IMR-90 (cell line): ENCODE data around the gene METTL21C. TPM values are rescaled to one million over a fixed set of nuclear protein-coding genes. Genes with fewer than 3 reads are reported as not detected.
A peak's percentile ranks its signal among the peaks of the same experiment; 100 is the strongest.

Experiments
- ATAC-seq: fragments of 200-7000 bp; cut with Tn5 transposase; 2 replicates; pipeline ENCODE4 v1.9.1; 2020; ENCODE audit warnings: low read depth, mild to moderate bottlenecking, moderate library complexity
- BruUV-seq: library from RNA; stranded (reverse); fragments of 400-500 nt; replicated peaks from 2 replicates; lab custom pipeline; 2021; lab: Mats Ljungman, UMichigan
- CTCF ChIA-PET: fragments of 300-600 bp; formaldehyde crosslinking; extraction: SDS; loops from one replicate; lab custom pipeline; 2021; ENCODE audit warnings: antibody characterized with exemption; lab: Yijun Ruan, JAX
- POLR2A ChIA-PET: fragments of 300-600 bp; sonication (Branson Sonifier 250); formaldehyde crosslinking; loops from one replicate; lab custom pipeline; 2022; ENCODE audit warnings: antibody characterized with exemption; ENCODE audit not compliant: unreplicated experiment; lab: Charles Lee
- DNase-seq: peaks from one replicate; pipeline ENCODE4 v3.0.0; 2013
- H2AFZ ChIP-seq: replicated peaks from 2 replicates; pipeline ENCODE3; 2013; ENCODE audit warnings: low read length, mild to moderate bottlenecking; ENCODE audit not compliant: poor library complexity
- H2AK5ac ChIP-seq: 2 replicates; pipeline ENCODE4 v1.6.1; 2013; ENCODE audit warnings: low read depth, low read length, inconsistent platforms
- H2AK9ac ChIP-seq: replicated peaks from 2 replicates; pipeline ENCODE3; 2013; ENCODE audit warnings: mild to moderate bottlenecking, low read depth, low read length, moderate library complexity; ENCODE audit not compliant: poor library complexity
- H2BK120ac ChIP-seq: 2 replicates; pipeline ENCODE4 v1.6.1; 2013; ENCODE audit warnings: low read depth, low read length, inconsistent platforms
- H2BK15ac ChIP-seq: 3 replicates; pipeline ENCODE4 v1.6.1; 2013; ENCODE audit warnings: low read depth, low read length, inconsistent platforms
- H2BK20ac ChIP-seq: 2 replicates; pipeline ENCODE4 v1.6.1; 2013; ENCODE audit warnings: low read depth, mild to moderate bottlenecking, inconsistent platforms, low read length, moderate library complexity
- H2BK5ac ChIP-seq: 2 replicates; pipeline ENCODE4 v1.6.1; 2013; ENCODE audit warnings: mild to moderate bottlenecking, low read depth, low read length, inconsistent platforms; ENCODE audit not compliant: poor library complexity, severe bottlenecking
- H3K14ac ChIP-seq: replicated peaks from 2 replicates; pipeline ENCODE4 v1.6.1; 2013; ENCODE audit warnings: low read depth, low read length, inconsistent platforms
- H3K18ac ChIP-seq: 2 replicates; pipeline ENCODE4 v1.6.1; 2013; ENCODE audit warnings: low read depth, low read length, control low read depth
- H3K23ac ChIP-seq: 2 replicates; pipeline ENCODE4 v1.6.1; 2013; ENCODE audit warnings: low read depth, low read length, inconsistent platforms
- H3K27ac ChIP-seq: 2 replicates; pipeline ENCODE4 v1.5.1; 2013; ENCODE audit warnings: mild to moderate bottlenecking, control low read depth, low read length; ENCODE audit not compliant: insufficient read depth
- H3K27me3 ChIP-seq: 2 replicates; pipeline ENCODE4 v1.6.1; 2013; ENCODE audit warnings: low read length; ENCODE audit not compliant: control insufficient read depth, insufficient read depth
- H3K36me3 ChIP-seq: 2 replicates; pipeline ENCODE4 v1.6.1; 2013; ENCODE audit warnings: low read length, mixed read lengths; ENCODE audit not compliant: control insufficient read depth, insufficient read depth
- H3K4ac ChIP-seq: 2 replicates; pipeline ENCODE4 v1.6.1; 2013; ENCODE audit warnings: low read depth, low read length, inconsistent platforms
- H3K4me1 ChIP-seq: 2 replicates; pipeline ENCODE4 v1.6.1; 2013; ENCODE audit warnings: low read length, mixed read lengths; ENCODE audit not compliant: control insufficient read depth, insufficient read depth
- H3K4me2 ChIP-seq: 2 replicates; pipeline ENCODE4 v1.6.1; 2013; ENCODE audit warnings: low read depth, mild to moderate bottlenecking, control low read depth, low read length, moderate library complexity
- H3K4me3 ChIP-seq: 2 replicates; pipeline ENCODE4 v1.5.1; 2013; ENCODE audit warnings: low read depth, mild to moderate bottlenecking, control low read depth, low read length, moderate library complexity; ENCODE audit not compliant: insufficient read depth
- H3K56ac ChIP-seq: 2 replicates; pipeline ENCODE4 v1.6.1; 2013; ENCODE audit warnings: low read length, inconsistent platforms; ENCODE audit not compliant: insufficient read depth; ENCODE audit errors: extremely low read depth
- H3K79me1 ChIP-seq, 2 experiments: 2 replicates each; pipeline ENCODE4 v1.6.1; 2013; ENCODE audit warnings: low read length in 2 of 2, inconsistent platforms in 1 of 2, low read depth in 1 of 2
- H3K9ac ChIP-seq: 2 replicates; pipeline ENCODE4 v1.6.1; 2013; ENCODE audit warnings: low read depth, low read length, control low read depth
- H3K9me1 ChIP-seq: 2 replicates; pipeline ENCODE4 v1.6.1; 2013; ENCODE audit warnings: low read length, inconsistent platforms; ENCODE audit not compliant: insufficient read depth
- H3K9me3 ChIP-seq: 2 replicates; pipeline ENCODE4 v1.6.1; 2013; ENCODE audit warnings: low read length; ENCODE audit not compliant: control insufficient read depth, insufficient read depth
- H4K20me1 ChIP-seq: 2 replicates; pipeline ENCODE4 v1.6.1; 2013; ENCODE audit warnings: low read length, inconsistent platforms; ENCODE audit not compliant: insufficient read depth
- H4K5ac ChIP-seq: 2 replicates; pipeline ENCODE4 v1.6.1; 2013; ENCODE audit warnings: mild to moderate bottlenecking, low read depth, low read length, control low read depth
- H4K8ac ChIP-seq, 2 experiments: 2 replicates each; pipeline ENCODE4 v1.6.1; 2013; ENCODE audit warnings: low read depth in 2 of 2, low read length in 2 of 2, control low read depth in 1 of 2, inconsistent platforms in 1 of 2
- H4K91ac ChIP-seq: 2 replicates; pipeline ENCODE4 v1.6.1; 2013; ENCODE audit warnings: low read depth, low read length, inconsistent platforms; ENCODE audit not compliant: insufficient read depth
- WGBS, 2 experiments: methylation state at CpG; one replicate each; pipeline versions ENCODE4 v1.1.5 to v1.1.7; 2013; ENCODE audit warnings: missing lambda C conversion rate in 2 of 2; ENCODE audit not compliant: insufficient read length in 1 of 2; ENCODE audit errors: extremely low coverage in 2 of 2; 5-methylcytosine and 5-hydroxymethylcytosine counted together
- dilution Hi-C: fragments of 300-500 bp; cut with HindIII; formaldehyde crosslinking; loops from one replicate; pipeline ENCODE4 v1.14.3; 2018; ENCODE audit warnings: low sequenced_read_pairs; ENCODE audit not compliant: unreplicated experiment
- in situ Hi-C: fragments of 300-500 bp; cut with MboI; formaldehyde crosslinking; loops from 3 replicates; pipeline ENCODE4 v1.14.3; 2019; ENCODE audit warnings: low sequenced_read_pairs, inconsistent platforms, mixed read lengths
- intact Hi-C: fragments of 100-400 bp; cut with micrococcal nuclease; formaldehyde crosslinking; loops from 2 replicates; pipeline ENCODE4 v1.10.0; 2022
- polyA plus RNA-seq, 3 experiments: library from polyadenylated mRNA; depleted of rRNA; stranded (reverse); fragments of >200 nt; gene quantifications; 2 replicates each; pipeline ENCODE4 v1.2.3, GENCODE V29; 2012; ENCODE audit warnings: low replicate concordance in 1 of 3
- total RNA-seq: library from RNA; depleted of rRNA; stranded (reverse); fragments of >200 nt; gene quantifications from 2 replicates; pipeline ENCODE4 v1.2.3, GENCODE V29; 2012
- TF ChIP-seq, protein P1 (sequence below): conservative IDR thresholded peaks from 2 replicates; pipeline ENCODE4 v1.5.1; 2012; ENCODE audit warnings: mild to moderate bottlenecking, low read depth, low read length, improper control_type of control experiment
- TF ChIP-seq, protein P2 (sequence below): fragments of 150-350 bp; IDR thresholded peaks from 2 replicates; pipeline ENCODE4 v1.6.1; 2017; ENCODE audit warnings: mild to moderate bottlenecking, antibody characterized with exemption, low read length, low read depth

Gene METTL21C
- total and polyA plus RNA-seq, 2 of the 4 experiments (the other 2 are of a cell fraction): not detected

DNA sequence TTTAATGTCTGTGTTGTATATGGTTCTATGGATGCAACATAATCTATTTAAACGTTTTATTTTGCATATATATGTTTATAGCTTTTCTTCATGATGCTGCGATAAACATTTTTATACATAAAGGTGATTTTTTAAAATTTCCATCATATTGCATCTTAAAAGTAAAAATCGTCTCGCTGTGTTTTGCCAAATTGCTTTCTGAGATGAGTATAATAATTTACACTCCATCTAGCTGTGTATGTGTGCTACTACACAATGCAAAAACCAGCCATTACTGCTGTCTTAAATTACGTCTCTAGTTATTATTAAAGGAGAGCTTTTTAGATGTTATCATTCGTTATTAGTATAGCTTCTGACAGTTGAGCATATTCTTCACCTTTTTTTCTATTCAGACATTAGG is 37.2 kb downstream of the METTL21C start:
- no peaks in the 10 kb centered on the region for H3K9me1 ChIP-seq
- H4K5ac ChIP-seq: no peak overlapping the region
- no peak overlapping the region for H2BK5ac ChIP-seq
- TF ChIP-seq, protein P1, sequence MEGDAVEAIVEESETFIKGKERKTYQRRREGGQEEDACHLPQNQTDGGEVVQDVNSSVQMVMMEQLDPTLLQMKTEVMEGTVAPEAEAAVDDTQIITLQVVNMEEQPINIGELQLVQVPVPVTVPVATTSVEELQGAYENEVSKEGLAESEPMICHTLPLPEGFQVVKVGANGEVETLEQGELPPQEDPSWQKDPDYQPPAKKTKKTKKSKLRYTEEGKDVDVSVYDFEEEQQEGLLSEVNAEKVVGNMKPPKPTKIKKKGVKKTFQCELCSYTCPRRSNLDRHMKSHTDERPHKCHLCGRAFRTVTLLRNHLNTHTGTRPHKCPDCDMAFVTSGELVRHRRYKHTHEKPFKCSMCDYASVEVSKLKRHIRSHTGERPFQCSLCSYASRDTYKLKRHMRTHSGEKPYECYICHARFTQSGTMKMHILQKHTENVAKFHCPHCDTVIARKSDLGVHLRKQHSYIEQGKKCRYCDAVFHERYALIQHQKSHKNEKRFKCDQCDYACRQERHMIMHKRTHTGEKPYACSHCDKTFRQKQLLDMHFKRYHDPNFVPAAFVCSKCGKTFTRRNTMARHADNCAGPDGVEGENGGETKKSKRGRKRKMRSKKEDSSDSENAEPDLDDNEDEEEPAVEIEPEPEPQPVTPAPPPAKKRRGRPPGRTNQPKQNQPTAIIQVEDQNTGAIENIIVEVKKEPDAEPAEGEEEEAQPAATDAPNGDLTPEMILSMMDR: peak; percentile 15; the same call in 1 of the 2 replicates
- TF ChIP-seq, protein P2, sequence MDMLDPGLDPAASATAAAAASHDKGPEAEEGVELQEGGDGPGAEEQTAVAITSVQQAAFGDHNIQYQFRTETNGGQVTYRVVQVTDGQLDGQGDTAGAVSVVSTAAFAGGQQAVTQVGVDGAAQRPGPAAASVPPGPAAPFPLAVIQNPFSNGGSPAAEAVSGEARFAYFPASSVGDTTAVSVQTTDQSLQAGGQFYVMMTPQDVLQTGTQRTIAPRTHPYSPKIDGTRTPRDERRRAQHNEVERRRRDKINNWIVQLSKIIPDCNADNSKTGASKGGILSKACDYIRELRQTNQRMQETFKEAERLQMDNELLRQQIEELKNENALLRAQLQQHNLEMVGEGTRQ: no peak
- no peak overlapping the region for H3K4ac ChIP-seq
- no peak overlapping the region for H3K9ac ChIP-seq
- H3K18ac ChIP-seq: no peak overlapping the region
- ATAC-seq (no peak), DNase-seq (no peak)
- no peak overlapping the region for H3K4me3 ChIP-seq
- no peak overlapping the region for H3K14ac ChIP-seq
- no peak overlapping the region for H2BK120ac ChIP-seq
- no peak overlapping the region for H4K91ac ChIP-seq
- no peak overlapping the region for H3K27ac ChIP-seq
- H2AK9ac ChIP-seq: no peak overlapping the region
- intact Hi-C loops (no loop called here), dilution Hi-C loops (no loop called here), in situ Hi-C loops (no loop called here)
- ChIA-PET POLR2A (no interaction called here), CTCF (interaction anchor here (0.7 kb wide), 1 partner anchor 39 kb away, joined by 3 read pairs; no protein-coding TSS in a partner anchor)
- H3K56ac ChIP-seq: no peak overlapping the region
- peaks cover 18% of the 10 kb centered on the region for H3K36me3 ChIP-seq
- H3K23ac ChIP-seq: no peak overlapping the region
- H3K9me3 ChIP-seq: no peaks in the 10 kb centered on the region
- H2BK15ac ChIP-seq: no peak overlapping the region
- H3K79me1 ChIP-seq: peaks cover 0 to 5% of the 10 kb centered on the region in 2 experiments; a peak in 1 of 4 replicates
- no TSS peak for BruUV-seq
- H3K4me2 ChIP-seq: no peak overlapping the region
- H2BK20ac ChIP-seq: no peak overlapping the region
- H2AK5ac ChIP-seq: no peak overlapping the region
- H3K4me1 ChIP-seq: no peaks in the 10 kb centered on the region
- no peaks in the 10 kb centered on the region for H4K20me1 ChIP-seq
- H3K27me3 ChIP-seq: no peaks in the 10 kb centered on the region
- no peak overlapping the region for H4K8ac ChIP-seq
- no CpG with 5 or more reads among the region's 6 CpGs for WGBS, 2 experiments
- H2AFZ ChIP-seq: no peak overlapping the region
